ENCODE measurements around the gene BCL2L13. TPM values are rescaled to one million over a fixed set of nuclear protein-coding genes. Genes with fewer than 3 reads are reported as not detected.

BCL2L13 gene
- total and polyA plus RNA-seq, 10 donors = 13.4 to 53.5 (median 35.9) TPM

DNA sequence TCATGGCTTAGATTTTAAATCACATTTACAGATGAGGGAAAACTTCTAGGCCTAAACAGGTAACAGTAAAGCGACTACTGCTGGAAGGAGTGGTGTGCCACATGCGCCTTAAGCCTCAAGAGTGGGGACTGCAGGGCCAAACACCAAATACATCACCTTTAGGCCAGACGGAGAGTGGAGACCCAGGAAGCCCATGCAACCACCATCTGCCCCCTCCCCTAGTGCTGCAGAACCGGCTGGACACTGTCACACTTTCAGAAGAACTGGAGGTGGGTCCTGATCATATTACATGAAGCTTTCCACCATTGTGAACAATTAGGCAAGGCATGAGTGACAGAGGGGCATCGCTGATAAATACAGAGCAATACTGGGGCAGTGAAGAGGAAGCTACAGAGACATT, 46.4 kb upstream of the BCL2L13 start:
- TF ChIP-seq POLR2A (IDR thresholded peaks at IDR 0.05) (no peak), POLR2AphosphoS5 (IDR thresholded peaks at IDR 0.05) (no peak)
- TF ChIP-seq, protein P1, sequence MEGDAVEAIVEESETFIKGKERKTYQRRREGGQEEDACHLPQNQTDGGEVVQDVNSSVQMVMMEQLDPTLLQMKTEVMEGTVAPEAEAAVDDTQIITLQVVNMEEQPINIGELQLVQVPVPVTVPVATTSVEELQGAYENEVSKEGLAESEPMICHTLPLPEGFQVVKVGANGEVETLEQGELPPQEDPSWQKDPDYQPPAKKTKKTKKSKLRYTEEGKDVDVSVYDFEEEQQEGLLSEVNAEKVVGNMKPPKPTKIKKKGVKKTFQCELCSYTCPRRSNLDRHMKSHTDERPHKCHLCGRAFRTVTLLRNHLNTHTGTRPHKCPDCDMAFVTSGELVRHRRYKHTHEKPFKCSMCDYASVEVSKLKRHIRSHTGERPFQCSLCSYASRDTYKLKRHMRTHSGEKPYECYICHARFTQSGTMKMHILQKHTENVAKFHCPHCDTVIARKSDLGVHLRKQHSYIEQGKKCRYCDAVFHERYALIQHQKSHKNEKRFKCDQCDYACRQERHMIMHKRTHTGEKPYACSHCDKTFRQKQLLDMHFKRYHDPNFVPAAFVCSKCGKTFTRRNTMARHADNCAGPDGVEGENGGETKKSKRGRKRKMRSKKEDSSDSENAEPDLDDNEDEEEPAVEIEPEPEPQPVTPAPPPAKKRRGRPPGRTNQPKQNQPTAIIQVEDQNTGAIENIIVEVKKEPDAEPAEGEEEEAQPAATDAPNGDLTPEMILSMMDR (IDR thresholded peaks at IDR 0.05 in 8 of 11, conservative IDR thresholded peaks at IDR 0.05 in 3 of 11) = no peak
- H3K4me3 ChIP-seq = no peak overlapping the region
- peak; percentile 19 for DNase-seq
- H3K4me1 ChIP-seq = peaks cover 0 to 24% (median 4%) of the 10 kb centered on the region in 6 donors
- 89 to 96% (median 91%) methylated on average over 5 of the region's 5 CpGs for whole genome bisulfite sequencing, 5 donors
- intact Hi-C loops (cut with DNase I; ENCODE audit: low total_unique reads) = no loop called here
- H3K27ac ChIP-seq = no peak overlapping the region
- H3K27me3 ChIP-seq (replicated peaks in 1 of 7) = no peaks in the 10 kb centered on the region
- H3K36me3 ChIP-seq = peaks cover 2 to 97% (median 76%) of the 10 kb centered on the region in 6 donors
- no peaks in the 10 kb centered on the region for H3K9me3 ChIP-seq

DNA sequence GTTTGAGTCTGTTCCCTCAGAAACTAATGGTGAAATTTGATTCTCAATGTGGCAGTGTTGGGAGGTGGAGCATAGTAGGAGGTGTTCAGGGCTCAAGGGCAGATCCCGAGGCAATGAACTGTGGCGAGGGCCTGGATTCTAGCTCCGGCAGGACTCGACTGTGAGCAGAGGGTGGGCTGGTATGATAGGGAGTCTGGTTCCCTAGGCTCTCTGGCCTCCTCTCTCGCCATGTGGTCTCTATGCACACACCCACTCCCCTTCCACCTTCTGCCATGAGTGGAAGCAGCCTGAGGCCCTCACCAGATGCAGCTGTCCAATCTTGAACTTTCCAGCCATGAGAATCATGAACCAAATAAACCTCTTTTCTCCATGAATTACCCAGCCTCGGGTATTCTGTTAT, 42.3 kb upstream of the BCL2L13 start:
- no peaks in the 10 kb centered on the region for H3K27me3 ChIP-seq (replicated peaks in 1 of 7)
- H3K4me3 ChIP-seq = no peak overlapping the region
- no peaks in the 10 kb centered on the region for H3K9me3 ChIP-seq
- no peak overlapping the region for H3K27ac ChIP-seq
- peak; percentile 19 for DNase-seq
- intact Hi-C loops (cut with DNase I; ENCODE audit: low total_unique reads) = no loop called here
- 93 to 99% (median 97%) methylated on average over 6 of the region's 6 CpGs for WGBS, 5 donors
- H3K36me3 ChIP-seq = peaks cover 10 to 100% (median 97%) of the 10 kb centered on the region in 6 donors
- peaks cover 0 to 24% (median 4%) of the 10 kb centered on the region in 6 donors for H3K4me1 ChIP-seq
- TF ChIP-seq POLR2A (IDR thresholded peaks at IDR 0.05) = no peak
- TF ChIP-seq, protein P1 (IDR thresholded peaks at IDR 0.05 in 8 of 11, conservative IDR thresholded peaks at IDR 0.05 in 3 of 11) = no peak
- TF ChIP-seq POLR2AphosphoS5 (IDR thresholded peaks at IDR 0.05) = no peak

GRCh38 chr22:17597217-17597616, 41.3 kb upstream of the BCL2L13 start:
- H3K4me1 ChIP-seq = peaks cover 0 to 24% (median 4%) of the 10 kb centered on the region in 6 donors
- TF ChIP-seq POLR2AphosphoS5 (IDR thresholded peaks at IDR 0.05) = no peak
- TF ChIP-seq, protein P1 (IDR thresholded peaks at IDR 0.05 in 8 of 11, conservative IDR thresholded peaks at IDR 0.05 in 3 of 11) = no peak
- TF ChIP-seq POLR2A (IDR thresholded peaks at IDR 0.05) = no peak
- H3K4me3 ChIP-seq = no peak overlapping the region
- DNase-seq = no peak
- intact Hi-C loops (cut with DNase I; ENCODE audit: low total_unique reads) = no loop called here
- H3K27ac ChIP-seq = no peak overlapping the region
- peaks cover 10 to 100% (median 91%) of the 10 kb centered on the region in 6 donors for H3K36me3 ChIP-seq
- no peaks in the 10 kb centered on the region for H3K27me3 ChIP-seq (replicated peaks in 1 of 7)
- 87 to 100% (median 95%) methylated on average over 2 of the region's 2 CpGs for WGBS, 5 donors
- H3K9me3 ChIP-seq = no peaks in the 10 kb centered on the region

DNA sequence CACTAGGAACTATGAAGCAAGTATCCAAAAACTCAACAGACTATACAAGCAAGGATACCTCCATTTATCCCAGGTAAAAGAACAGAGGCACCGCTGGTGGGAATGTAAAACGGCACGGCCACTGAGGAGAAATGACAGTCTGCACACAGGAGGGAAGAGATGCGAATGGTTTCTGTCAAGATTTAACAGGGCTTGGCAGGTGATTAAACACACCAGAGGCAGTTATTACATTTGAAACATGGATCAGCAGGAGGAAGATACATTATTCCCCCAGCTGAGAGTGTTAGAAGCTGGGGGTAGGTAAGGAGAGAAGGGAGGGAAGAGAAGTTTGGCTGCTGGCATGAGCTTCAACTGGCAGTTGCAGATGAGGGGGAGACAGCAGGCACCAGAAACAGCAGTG, 40.2 kb upstream of the BCL2L13 start:
- H3K36me3 ChIP-seq = peaks cover 10 to 100% (median 82%) of the 10 kb centered on the region in 6 donors
- WGBS, 5 donors = 93 to 100% (median 96%) methylated on average over 4 of the region's 4 CpGs
- peak; percentile 14 for DNase-seq

More for the DNA sequence above, 40.2 kb upstream of the BCL2L13 start:
- Histone ChIP-seq H3K27me3 (replicated peaks in 1 of 7) (no peaks in the 10 kb centered on the region), H3K4me1 (peaks cover 0 to 24% (median 4%) of the 10 kb centered on the region in 6 donors), H3K4me3 (no peak overlapping the region), H3K27ac (no peak overlapping the region), H3K9me3 (no peaks in the 10 kb centered on the region)
- intact Hi-C loops (cut with DNase I; ENCODE audit: low total_unique reads) = no loop called here
- TF ChIP-seq POLR2AphosphoS5 (IDR thresholded peaks at IDR 0.05) (no peak), POLR2A (IDR thresholded peaks at IDR 0.05) (no peak)
- TF ChIP-seq, protein P1 (IDR thresholded peaks at IDR 0.05 in 8 of 11, conservative IDR thresholded peaks at IDR 0.05 in 3 of 11) = no peak

All from spleen (tissue), 11 donors.